Sigmoid colon (tissue), 7 donors: ENCODE data around the gene STK32B. TPM values are rescaled to one million over a fixed set of nuclear protein-coding genes. Genes with fewer than 3 reads are reported as not detected.

ENCODE experiments used
- DNase-seq: peaks from one replicate; pipeline ENCODE4 v3.0.0-alpha.2; 2019
- H3K27ac ChIP-seq, 4 donors: fragments of 200-600 bp; sonication (generic); one replicate each; pipeline ENCODE4 v1.5.1; 2016 to 2019; ENCODE audit warnings: mild to moderate bottlenecking in 1 of 4
- H3K27me3 ChIP-seq, 3 donors: fragments of 200-600 bp; sonication (generic); one replicate each; pipeline ENCODE4 v1.5.1; 2019; ENCODE audit warnings: mild to moderate bottlenecking in 1 of 3
- H3K36me3 ChIP-seq, 4 donors: fragments of 200-600 bp; sonication (generic); one replicate each; pipeline ENCODE4 v1.5.1; 2016 to 2019
- H3K4me1 ChIP-seq, 4 donors: fragments of 200-600 bp; sonication (generic); one replicate each; pipeline ENCODE4 v1.5.1; 2017 to 2019
- H3K4me3 ChIP-seq, 4 donors: fragments of 200-600 bp; sonication (generic); one replicate each; pipeline ENCODE4 v1.5.1; 2017 to 2019; ENCODE audit warnings: mild to moderate bottlenecking in 2 of 4, moderate library complexity in 1 of 4
- H3K9me3 ChIP-seq, 4 donors: fragments of 200-600 bp in 3 of 4; sonication (generic) in 3 of 4; one replicate each; pipeline versions ENCODE4 v1.5.1 to v1.6.1; 2013 to 2019
- CTCF ChIP-seq, 4 experiments: fragments of 450-650 bp in 3 of 4; fragments of 200-600 bp in 1 of 4; IDR thresholded peaks; one replicate each; pipeline ENCODE4 v1.5.1; 2016 to 2019; ENCODE audit warnings: antibody characterized with exemption in 4 of 4, mild to moderate bottlenecking in 3 of 4, moderate library complexity in 2 of 4
- EP300 ChIP-seq, 4 donors: sonication (generic); formaldehyde crosslinking; IDR thresholded peaks; one replicate each; pipeline ENCODE4 v1.6.1; 2017; ENCODE audit warnings: antibody characterized with exemption in 4 of 4
- POLR2A ChIP-seq, 2 donors: fragments of 450-650 bp; IDR thresholded peaks; one replicate each; pipeline ENCODE4 v1.6.1; 2016; ENCODE audit warnings: antibody characterized with exemption in 2 of 2, mild to moderate bottlenecking in 2 of 2, moderate library complexity in 2 of 2
- POLR2AphosphoS5 ChIP-seq, 4 donors: sonication (generic); formaldehyde crosslinking; IDR thresholded peaks; one replicate each; pipeline ENCODE4 v1.6.1; 2017; ENCODE audit warnings: antibody characterized with exemption in 4 of 4
- WGBS, 2 donors: extraction: QIAGEN DNeasy Blood & Tissue Kit; methylation state at CpG; one replicate each; pipeline ENCODE4 v1.1.7; 2013; 5-methylcytosine and 5-hydroxymethylcytosine counted together
- intact Hi-C: fragments of 100-400 bp; cut with DNase I; formaldehyde crosslinking; loops from one replicate; pipeline ENCODE4 v1.15.1; 2023
- polyA plus RNA-seq, 3 donors: library from polyadenylated mRNA; stranded (reverse); fragments of 200-250 nt; gene quantifications; one replicate each; pipeline ENCODE4 v1.2.3, GENCODE V29; 2013
- total RNA-seq, 4 donors: library from RNA; depleted of rRNA; stranded (reverse); fragments of >200 nt; gene quantifications; one replicate each; pipeline ENCODE4 v1.1.0, GENCODE V29; 2016
- donor health status: healthy with polysubstance abuse.
- donor health status: Bipolar disorder and iron deficiency.
- donor health status: healthy.

The STK32B gene
- total and polyA plus RNA-seq, 7 donors, result 0.23 to 3.9 (median 1.8) TPM

DNA sequence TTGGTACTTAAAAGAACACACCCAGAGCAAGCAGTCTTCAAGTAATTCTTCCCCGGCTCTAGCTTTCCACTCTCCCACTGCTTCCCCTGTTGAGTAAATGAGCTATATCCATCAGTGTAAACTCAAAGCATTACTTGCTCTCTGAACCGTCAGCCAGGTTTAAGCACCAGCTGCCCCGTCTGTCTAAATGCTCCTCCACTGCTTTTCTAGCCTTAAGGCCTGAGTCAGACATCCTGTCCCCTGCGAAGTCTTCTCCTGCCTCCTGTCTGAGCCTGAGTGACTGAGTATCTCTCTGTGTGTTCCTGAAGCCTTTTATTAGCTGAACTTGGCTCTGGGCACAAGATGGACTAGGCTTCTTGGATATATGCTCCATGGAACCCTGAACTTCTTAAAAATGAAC is 205.1 kb downstream of the STK32B start:
- Histone ChIP-seq H3K36me3 (no peaks in the 10 kb centered on the region), H3K27me3 (no peaks in the 10 kb centered on the region), H3K27ac (no peak overlapping the region), H3K9me3 (no peaks in the 10 kb centered on the region), H3K4me1 (no peaks in the 10 kb centered on the region), H3K4me3 (no peak overlapping the region)
- TF ChIP-seq POLR2A (IDR thresholded peaks at IDR 0.05) (no peak), POLR2AphosphoS5 (IDR thresholded peaks at IDR 0.05) (no peak), EP300 (IDR thresholded peaks at IDR 0.05) (no peak), CTCF (IDR thresholded peaks at IDR 0.05) (no peak)
- intact Hi-C loops, result no loop called here
- no peak for DNase-seq
- WGBS, 2 donors, result 77 to 84% methylated on average over 4 of the region's 4 CpGs

DNA sequence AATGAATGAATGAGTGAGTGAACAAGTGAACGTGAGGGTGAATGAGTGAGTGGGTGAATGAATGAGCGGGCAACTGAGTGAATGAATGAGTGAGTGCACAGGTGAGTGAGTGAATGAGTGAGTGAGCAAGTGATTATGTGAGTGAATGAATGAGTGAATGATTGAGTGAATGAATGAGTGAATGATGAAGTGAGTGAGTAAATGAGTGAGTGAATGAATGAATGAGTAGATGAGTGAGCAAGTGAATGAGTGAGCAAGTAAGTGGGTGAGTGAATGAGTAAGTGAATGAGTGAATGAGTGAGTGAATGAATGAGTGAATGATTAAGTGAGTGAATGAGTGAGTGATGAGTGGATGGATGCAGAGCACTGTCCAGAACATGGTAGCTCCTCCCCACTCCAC is 205.8 kb downstream of the STK32B start:
- Histone ChIP-seq H3K36me3 (no peaks in the 10 kb centered on the region), H3K27ac (no peak overlapping the region), H3K4me3 (no peak overlapping the region), H3K4me1 (no peaks in the 10 kb centered on the region), H3K9me3 (no peaks in the 10 kb centered on the region), H3K27me3 (no peaks in the 10 kb centered on the region)
- 85 to 91% methylated on average over 2 of the region's 2 CpGs for WGBS, 2 donors
- DNase-seq, result no peak
- intact Hi-C loops, result no loop called here
- no peak for TF ChIP-seq POLR2A (IDR thresholded peaks at IDR 0.05)
- TF ChIP-seq EP300 (IDR thresholded peaks at IDR 0.05), result no peak
- no peak for TF ChIP-seq POLR2AphosphoS5 (IDR thresholded peaks at IDR 0.05)
- TF ChIP-seq CTCF (IDR thresholded peaks at IDR 0.05), result no peak

DNA sequence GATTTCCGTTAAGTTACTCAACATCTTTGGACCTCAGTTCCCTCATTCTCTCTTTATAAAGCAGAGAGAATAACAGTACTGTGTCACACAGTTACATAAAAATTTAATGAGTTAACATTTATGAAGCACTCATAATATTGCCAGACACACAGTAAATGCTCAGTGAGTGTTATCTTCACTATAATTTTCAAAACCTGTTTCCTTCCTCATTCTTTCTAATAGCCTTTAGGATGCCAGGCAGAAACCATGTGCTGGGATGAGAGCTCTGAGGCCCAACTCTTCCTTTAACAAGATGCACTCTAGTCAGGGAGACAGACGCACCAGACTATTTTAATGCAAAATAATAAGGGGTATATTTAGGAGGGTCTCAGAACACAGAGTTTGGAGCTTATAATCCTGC is 208.2 kb downstream of the STK32B start:
- Histone ChIP-seq H3K36me3 (no peaks in the 10 kb centered on the region), H3K27ac (no peak overlapping the region), H3K27me3 (no peaks in the 10 kb centered on the region), H3K9me3 (no peaks in the 10 kb centered on the region), H3K4me1 (no peaks in the 10 kb centered on the region), H3K4me3 (no peak overlapping the region)
- intact Hi-C loops, result no loop called here
- DNase-seq, result no peak
- WGBS, 2 donors, result 68 to 78% methylated on average over 2 of the region's 2 CpGs
- TF ChIP-seq POLR2AphosphoS5 (IDR thresholded peaks at IDR 0.05) (no peak), EP300 (IDR thresholded peaks at IDR 0.05) (no peak), POLR2A (IDR thresholded peaks at IDR 0.05) (no peak), CTCF (IDR thresholded peaks at IDR 0.05) (no peak)

DNA sequence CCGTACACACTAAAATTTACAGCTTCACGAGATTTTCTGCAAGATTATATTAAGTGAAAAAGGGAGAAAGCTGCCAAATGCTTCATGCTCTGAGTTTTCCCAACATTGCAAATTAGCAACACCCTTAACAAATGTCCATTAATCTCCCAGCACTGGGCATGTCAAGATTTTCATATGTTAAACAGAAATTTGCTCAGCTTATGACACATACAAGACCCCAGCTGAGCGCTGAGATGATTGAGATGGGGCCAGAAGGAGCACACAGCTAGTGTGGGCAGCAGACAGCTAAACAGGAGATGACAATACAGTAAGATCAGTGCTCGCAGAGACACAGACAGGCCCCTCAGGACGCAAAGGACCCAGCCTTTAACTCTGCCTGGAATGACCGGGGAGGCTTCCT is 208.8 kb downstream of the STK32B start:
- Histone ChIP-seq H3K27ac (no peak overlapping the region), H3K9me3 (no peaks in the 10 kb centered on the region), H3K27me3 (no peaks in the 10 kb centered on the region), H3K36me3 (no peaks in the 10 kb centered on the region), H3K4me1 (no peaks in the 10 kb centered on the region), H3K4me3 (no peak overlapping the region)
- TF ChIP-seq CTCF (IDR thresholded peaks at IDR 0.05), result no peak
- no peak for TF ChIP-seq POLR2AphosphoS5 (IDR thresholded peaks at IDR 0.05)
- no peak for TF ChIP-seq POLR2A (IDR thresholded peaks at IDR 0.05)
- WGBS, 2 donors, result 87% methylated on average over 6 of the region's 6 CpGs
- intact Hi-C loops, result no loop called here
- no peak for DNase-seq

DNA sequence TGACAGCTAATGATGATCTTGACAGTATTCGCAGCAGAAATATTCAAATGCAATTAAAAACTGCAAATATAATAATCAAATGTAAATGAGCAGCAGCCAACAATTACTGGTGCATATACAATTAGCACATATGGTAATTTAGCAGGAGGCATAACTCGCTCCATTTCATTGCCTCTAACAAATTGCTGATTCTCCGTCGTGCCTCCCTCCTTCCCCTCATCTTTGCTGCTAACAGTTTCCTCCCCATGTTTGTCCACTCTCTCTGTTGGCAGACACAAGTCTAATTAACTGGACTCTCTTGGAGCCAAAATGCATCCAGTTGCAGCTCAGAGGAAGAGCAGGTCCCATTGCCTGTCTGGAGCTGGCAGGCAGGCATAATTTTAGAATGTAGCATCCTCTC is 210.6 kb downstream of the STK32B start:
- DNase-seq, result no peak
- H3K4me1 ChIP-seq, result no peaks in the 10 kb centered on the region
- no peak overlapping the region for H3K27ac ChIP-seq
- no peak overlapping the region for H3K4me3 ChIP-seq
- intact Hi-C loops, result no loop called here
- 88 to 91% methylated on average over 4 of the region's 4 CpGs for WGBS, 2 donors
- no peaks in the 10 kb centered on the region for H3K36me3 ChIP-seq
- TF ChIP-seq POLR2A (IDR thresholded peaks at IDR 0.05) (no peak), POLR2AphosphoS5 (IDR thresholded peaks at IDR 0.05) (no peak), CTCF (IDR thresholded peaks at IDR 0.05) (no peak), EP300 (IDR thresholded peaks at IDR 0.05) (no peak)
- no peaks in the 10 kb centered on the region for H3K9me3 ChIP-seq
- H3K27me3 ChIP-seq, result no peaks in the 10 kb centered on the region
